BJ (cell line): Measurements from ENCODE around the gene RCAN2. TPM values are rescaled to one million over a fixed set of nuclear protein-coding genes. Genes with fewer than 3 reads are reported as not detected.

ENCODE experiments used
- CTCF ChIA-PET: fragments of 350-600 bp; formaldehyde crosslinking; extraction: SDS; loops from one replicate; lab custom pipeline; 2021; ENCODE audit warnings: antibody characterized with exemption, inconsistent platforms; lab: Yijun Ruan, JAX
- POLR2A ChIA-PET: fragments of 300-600 bp; sonication (Branson Sonifier 250); formaldehyde crosslinking; extraction: SDS; loops from one replicate; lab custom pipeline; 2021; ENCODE audit warnings: antibody characterized with exemption; lab: Charles Lee
- DNase-seq: peaks from one replicate; pipeline ENCODE4 v3.0.0-alpha.2; 2011; ENCODE audit warnings: low read depth
- H3K27me3 ChIP-seq: 2 replicates; pipeline ENCODE4 v1.6.0; 2011; ENCODE audit warnings: low read length; ENCODE audit not compliant: control insufficient read depth, insufficient read depth
- H3K36me3 ChIP-seq: 2 replicates; pipeline ENCODE4 v1.5.1; 2011; ENCODE audit warnings: low read length; ENCODE audit not compliant: control insufficient read depth, insufficient read depth
- H3K4me3 ChIP-seq: 2 replicates; pipeline ENCODE4 v1.5.1; 2011; ENCODE audit warnings: low read depth, mild to moderate bottlenecking, control low read depth, low read length
- polyA plus RNA-seq: library from polyadenylated mRNA; depleted of rRNA; stranded (reverse); fragments of >200 nt; gene quantifications from 2 replicates; pipeline ENCODE4 v1.2.3, GENCODE V29; 2011
- TF ChIP-seq, protein P1 (sequence below): IDR thresholded peaks from 2 replicates; pipeline ENCODE4 v1.5.1; 2011; ENCODE audit warnings: low read depth, mild to moderate bottlenecking, control low read depth, inconsistent platforms, low read length, moderate library complexity; ENCODE audit not compliant: insufficient read depth

The RCAN2 gene
- polyA plus RNA-seq, 1 experiment: 5.9 TPM

DNA sequence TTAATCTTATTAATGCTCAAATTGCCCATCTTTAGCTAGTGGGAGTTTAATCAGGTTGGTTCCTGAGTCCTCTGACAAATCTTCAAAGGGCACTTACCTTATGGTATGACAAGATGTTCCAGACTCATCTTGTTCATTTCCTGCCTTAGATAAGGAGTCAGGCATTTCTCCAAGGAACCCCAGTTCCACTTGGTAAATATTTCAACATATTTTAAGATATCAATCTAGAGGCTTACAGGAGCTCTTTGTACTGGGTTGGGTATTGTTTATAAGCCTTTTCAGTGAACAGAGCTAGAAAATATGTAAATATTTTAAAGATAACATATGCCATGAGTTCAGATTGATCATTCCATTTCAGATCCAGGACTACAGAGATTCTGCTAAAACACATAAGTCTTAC lies 159.8 kb downstream of the RCAN2 start:
- CTCF ChIA-PET: no interaction called here
- Histone ChIP-seq H3K4me3 (no peak overlapping the region), H3K27me3 (peaks cover 2% of the 10 kb centered on the region; the same call in 1 of the 2 replicates), H3K36me3 (no peaks in the 10 kb centered on the region)
- DNase-seq: no peak
- TF ChIP-seq, protein P1, sequence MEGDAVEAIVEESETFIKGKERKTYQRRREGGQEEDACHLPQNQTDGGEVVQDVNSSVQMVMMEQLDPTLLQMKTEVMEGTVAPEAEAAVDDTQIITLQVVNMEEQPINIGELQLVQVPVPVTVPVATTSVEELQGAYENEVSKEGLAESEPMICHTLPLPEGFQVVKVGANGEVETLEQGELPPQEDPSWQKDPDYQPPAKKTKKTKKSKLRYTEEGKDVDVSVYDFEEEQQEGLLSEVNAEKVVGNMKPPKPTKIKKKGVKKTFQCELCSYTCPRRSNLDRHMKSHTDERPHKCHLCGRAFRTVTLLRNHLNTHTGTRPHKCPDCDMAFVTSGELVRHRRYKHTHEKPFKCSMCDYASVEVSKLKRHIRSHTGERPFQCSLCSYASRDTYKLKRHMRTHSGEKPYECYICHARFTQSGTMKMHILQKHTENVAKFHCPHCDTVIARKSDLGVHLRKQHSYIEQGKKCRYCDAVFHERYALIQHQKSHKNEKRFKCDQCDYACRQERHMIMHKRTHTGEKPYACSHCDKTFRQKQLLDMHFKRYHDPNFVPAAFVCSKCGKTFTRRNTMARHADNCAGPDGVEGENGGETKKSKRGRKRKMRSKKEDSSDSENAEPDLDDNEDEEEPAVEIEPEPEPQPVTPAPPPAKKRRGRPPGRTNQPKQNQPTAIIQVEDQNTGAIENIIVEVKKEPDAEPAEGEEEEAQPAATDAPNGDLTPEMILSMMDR: no peak
- POLR2A ChIA-PET: no interaction called here

- peaks cover 2% of the 10 kb centered on the region; the same call in 1 of the 2 replicates for H3K27me3 ChIP-seq
- ChIA-PET CTCF (interaction anchor here (1.1 to 1.2 kb wide), 2 partner anchors 10 to 12 kb away, joined by 3 read pairs; no protein-coding TSS in a partner anchor), POLR2A (no interaction called here)
- H3K36me3 ChIP-seq: no peaks in the 10 kb centered on the region
- DNase-seq: no peak
- H3K4me3 ChIP-seq: no peak overlapping the region
- TF ChIP-seq, protein P1: no peak
Observed at GRCh38 chr6:46329568-46329967, 161.7 kb downstream of the RCAN2 start.

GRCh38 chr6:46327779-46328178 lies 163.5 kb downstream of the RCAN2 start:
- POLR2A ChIA-PET: interaction anchor here (0.9 kb wide), 1 partner anchor 34 kb away, joined by 3 read pairs; no protein-coding TSS in a partner anchor
- Histone ChIP-seq H3K4me3 (no peak overlapping the region), H3K36me3 (no peaks in the 10 kb centered on the region), H3K27me3 (peaks cover 2% of the 10 kb centered on the region; the same call in 1 of the 2 replicates)
- no peak for DNase-seq
- TF ChIP-seq, protein P1: no peak
- CTCF ChIA-PET: interaction anchor here (1.8 kb wide), 1 partner anchor 10 kb away, joined by 4 read pairs; no protein-coding TSS in a partner anchor

DNA sequence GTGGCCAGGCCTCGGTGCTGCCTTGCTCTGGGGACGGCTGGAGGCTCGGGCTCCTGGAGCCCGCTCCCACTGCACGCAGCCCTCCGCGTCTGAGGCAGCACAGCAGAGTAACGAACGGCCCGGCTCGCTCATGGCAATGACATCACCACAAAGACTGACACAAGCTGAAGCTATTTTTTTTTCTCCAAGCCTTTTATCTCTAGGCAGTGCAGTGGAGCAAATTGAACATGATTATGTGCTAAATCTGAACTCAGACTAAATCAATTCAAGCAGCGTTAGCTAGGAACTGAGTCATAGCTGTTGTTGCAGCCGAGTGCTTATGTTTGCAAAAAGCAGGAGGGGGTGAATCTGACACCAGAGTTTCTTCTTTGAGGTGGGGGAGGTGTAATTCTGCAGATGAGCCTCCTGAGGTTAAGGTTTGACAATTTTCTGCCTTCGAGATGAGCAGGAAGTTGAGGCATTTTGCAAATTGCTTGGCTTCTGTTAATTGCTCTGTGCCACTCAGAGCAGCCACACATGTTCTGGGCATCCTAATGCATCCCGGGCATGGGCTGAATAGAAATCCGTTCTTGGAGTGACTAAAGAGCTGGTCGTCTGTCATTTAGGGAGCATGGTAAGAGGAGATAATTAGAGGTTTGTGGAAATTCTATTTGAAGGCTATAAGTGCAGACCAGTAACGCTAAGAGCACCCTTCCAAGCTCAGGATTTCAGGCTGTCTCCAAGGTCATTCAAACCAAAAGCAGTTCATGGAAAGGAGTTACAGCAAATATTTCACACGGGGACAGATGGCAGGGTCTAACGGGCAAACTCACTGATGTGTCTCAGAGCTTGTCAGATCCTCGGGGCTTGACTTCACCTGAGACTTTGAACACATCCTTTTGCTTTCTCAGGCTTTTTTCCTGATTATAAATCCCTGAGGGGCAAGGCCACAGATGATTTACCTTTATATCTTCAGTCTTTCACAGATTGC lies 165.4 kb downstream of the RCAN2 start:
- ChIA-PET CTCF (interaction anchor here (0.7 to 1.8 kb wide), 4 partner anchors 12 to 187 kb away, joined by 3 to 4 read pairs (median 4); no protein-coding TSS in a partner anchor), POLR2A (interaction anchor here (0.6 kb wide), 1 partner anchor 102 kb away, joined by 4 read pairs; no protein-coding TSS in a partner anchor)
- DNase-seq: peak; percentile 53
- TF ChIP-seq, protein P1: no peak
- Histone ChIP-seq H3K4me3 (peak overlapping the region; percentile 7; the same call in 1 of the 2 replicates), H3K36me3 (no peaks in the 10 kb centered on the region), H3K27me3 (peaks cover 2% of the 10 kb centered on the region; the same call in 1 of the 2 replicates)

GRCh38 chr6:46324706-46325105 lies 166.5 kb downstream of the RCAN2 start:
- no peak overlapping the region for H3K4me3 ChIP-seq
- no peaks in the 10 kb centered on the region for H3K36me3 ChIP-seq
- DNase-seq: no peak
- TF ChIP-seq, protein P1: no peak
- peaks cover 2% of the 10 kb centered on the region; the same call in 1 of the 2 replicates for H3K27me3 ChIP-seq
- CTCF ChIA-PET: interaction anchor here (1.1 to 1.3 kb wide), 2 partner anchors 85 to 234 kb away, joined by 3 read pairs; no protein-coding TSS in a partner anchor
- POLR2A ChIA-PET: no interaction called here
